GM18868 (cell line): ENCODE data around the gene DDX28.

ENCODE experiments used
- ATAC-seq: cut with Tn5 transposase; IDR thresholded peaks from one replicate; pipeline ENCODE4 v1.9.1; 2021; ENCODE audit warnings: mild to moderate bottlenecking, moderate library complexity; ENCODE audit not compliant: unreplicated experiment

DDX28 gene

DNA sequence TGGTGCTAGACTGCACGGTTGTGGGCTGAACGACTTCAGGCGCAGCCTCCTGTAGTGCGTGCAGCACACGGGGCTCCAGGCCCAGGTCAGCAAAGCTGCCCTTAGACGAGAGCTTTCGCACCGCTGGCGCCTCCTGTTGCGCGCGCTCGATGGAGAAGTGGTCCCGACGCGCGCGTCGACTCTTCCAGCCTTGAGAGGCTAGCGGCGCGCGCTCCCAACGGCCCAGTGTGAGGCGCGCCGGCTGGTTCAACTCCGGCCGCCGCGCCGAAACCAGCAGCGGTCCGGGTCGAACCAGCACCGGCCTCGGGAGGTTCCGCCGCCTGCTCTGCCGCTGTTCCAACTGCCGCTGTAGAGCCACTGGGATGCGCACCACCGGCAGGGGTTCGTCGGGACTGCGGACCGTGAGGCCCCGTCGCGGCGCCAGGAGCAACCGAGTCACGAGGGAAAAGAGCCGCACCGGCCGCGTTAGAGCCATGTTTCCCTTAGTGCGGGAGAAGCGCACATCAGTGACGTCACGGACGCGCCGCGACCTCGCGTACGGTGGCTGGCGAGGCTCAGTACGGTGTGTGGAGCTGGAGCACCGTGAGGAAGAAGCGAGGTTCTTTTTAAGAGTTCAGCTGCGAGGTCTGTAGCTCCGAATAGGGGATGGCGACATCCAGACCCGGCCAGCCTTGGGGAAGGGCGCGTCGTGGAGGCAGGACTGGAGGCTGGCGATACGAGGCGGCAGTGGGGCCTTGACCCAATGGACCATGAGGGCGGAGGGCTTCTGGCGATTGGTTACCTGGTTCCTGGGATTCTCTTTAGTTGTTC lies at the start of gene DDX28, which contains the start of gene DUS2:
DDX28 (minus strand) TSS at position 505 of the 810 bp plus-strand sequence; CDS start at position 475, 30 bp downstream.
DUS2 (plus strand) TSS at position 557 of the 810 bp plus-strand sequence. CDS start 14,740 bp downstream, outside the sequence.
- peak; percentile 67 for ATAC-seq

DNA sequence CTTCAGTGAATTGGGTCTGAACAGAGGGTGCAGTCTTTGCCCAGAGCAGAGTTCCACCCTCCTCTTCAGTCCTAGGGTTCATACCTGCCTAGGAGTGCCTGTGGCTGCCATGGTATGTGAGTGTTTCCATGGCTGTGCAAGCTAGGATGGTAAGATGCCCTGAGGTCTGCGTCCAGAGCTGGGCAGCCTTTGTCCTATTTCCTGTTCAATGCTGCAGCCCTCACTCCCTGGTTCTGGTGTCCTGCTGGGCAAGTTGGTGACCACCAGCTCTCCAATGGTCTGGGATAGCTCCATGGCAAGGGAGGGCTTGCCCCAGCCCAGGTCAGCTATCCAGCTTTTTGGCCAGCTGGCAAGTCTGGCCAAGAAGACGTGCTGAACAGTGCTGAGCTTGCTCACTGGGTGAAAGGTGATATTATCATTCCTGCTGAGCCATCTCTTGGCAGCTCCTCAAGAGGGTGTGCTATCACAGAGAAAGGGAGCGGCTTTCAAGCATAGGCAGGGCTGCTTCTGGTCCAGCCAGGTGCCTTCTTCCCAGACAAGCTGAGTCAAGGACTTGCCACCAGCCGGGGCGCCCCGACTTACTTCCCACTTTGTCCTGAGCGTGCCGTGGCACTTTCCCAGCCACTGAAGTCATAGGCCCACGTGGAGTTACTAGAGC lies 49.1 kb upstream of the DDX28 start:
- ATAC-seq = no peak

DNA sequence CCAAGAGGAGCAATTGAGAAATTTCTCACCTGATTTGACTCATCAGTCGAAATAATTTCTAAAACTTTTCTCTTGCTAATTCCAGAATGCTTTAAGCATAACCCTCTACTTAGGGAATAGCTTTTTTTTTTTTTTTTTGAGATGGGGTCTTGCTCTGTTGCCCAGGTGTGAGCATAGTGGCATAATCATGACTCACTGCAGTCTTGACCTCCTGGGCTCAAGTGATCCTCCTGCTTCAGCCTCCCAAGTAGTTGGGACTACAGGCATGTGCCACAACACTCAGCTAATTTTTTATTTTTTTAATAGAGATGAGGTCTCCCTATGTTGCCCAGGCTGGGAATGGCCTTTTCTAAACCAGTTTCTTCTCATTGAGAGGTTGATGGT lies 48.5 kb upstream of the DDX28 start:
- no peak for ATAC-seq

DNA sequence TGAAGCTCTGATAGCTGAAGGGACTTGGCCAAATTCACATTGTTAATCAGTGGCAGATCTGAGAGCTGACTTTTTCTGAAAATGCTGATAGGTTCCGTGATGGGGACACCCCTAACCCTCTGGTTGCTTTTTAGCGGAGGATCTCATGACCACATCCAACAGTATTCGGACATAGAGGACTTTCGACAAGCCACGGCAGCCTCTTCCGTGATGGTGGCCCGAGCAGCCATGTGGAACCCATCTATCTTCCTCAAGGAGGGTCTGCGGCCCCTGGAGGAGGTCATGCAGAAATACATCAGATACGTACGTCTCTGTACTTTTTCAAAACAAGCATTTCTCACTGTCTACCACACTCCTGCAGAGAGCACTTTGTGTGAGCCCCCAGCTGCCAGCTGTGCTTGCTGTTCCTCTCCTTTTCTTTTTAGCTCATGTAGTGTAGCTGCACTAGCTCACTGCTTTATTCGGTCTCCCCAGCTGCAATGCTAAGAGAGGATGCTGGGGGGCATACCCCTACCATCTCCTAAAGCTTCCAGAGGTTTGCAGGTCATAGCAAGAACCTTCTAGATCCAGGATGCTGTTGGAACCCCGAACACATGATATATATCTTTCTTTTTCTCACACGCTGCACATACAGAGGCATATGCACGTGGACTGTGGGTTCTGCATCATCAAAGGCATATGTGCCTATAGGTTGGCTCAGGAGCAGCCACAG lies 47.9 kb upstream of the DDX28 start:
- no peak for ATAC-seq

DNA sequence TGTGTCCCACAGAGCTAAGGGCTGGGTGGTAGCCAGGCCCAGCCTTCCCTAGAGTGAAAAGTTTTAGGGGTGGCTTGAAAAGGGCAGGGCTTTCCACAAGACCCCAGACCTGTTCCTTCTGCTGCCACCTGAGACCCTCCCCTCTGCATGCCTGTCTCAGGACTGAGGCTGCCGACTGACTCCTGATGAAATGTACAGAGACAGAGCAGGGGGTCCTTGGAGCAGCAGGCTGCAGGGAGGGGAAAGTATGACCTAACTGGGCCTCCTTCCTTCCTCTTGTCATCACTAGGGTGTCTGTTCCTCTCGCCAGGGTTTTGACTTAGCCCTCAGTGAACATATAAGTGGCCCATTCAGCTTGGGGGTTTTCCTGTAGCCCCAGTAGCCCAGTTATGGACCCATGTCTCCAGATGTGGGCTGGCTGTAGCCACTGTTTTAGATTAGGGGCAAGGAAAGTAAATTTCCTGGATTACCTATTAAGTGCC lies 47.3 kb upstream of the DDX28 start:
- no peak for ATAC-seq

DNA sequence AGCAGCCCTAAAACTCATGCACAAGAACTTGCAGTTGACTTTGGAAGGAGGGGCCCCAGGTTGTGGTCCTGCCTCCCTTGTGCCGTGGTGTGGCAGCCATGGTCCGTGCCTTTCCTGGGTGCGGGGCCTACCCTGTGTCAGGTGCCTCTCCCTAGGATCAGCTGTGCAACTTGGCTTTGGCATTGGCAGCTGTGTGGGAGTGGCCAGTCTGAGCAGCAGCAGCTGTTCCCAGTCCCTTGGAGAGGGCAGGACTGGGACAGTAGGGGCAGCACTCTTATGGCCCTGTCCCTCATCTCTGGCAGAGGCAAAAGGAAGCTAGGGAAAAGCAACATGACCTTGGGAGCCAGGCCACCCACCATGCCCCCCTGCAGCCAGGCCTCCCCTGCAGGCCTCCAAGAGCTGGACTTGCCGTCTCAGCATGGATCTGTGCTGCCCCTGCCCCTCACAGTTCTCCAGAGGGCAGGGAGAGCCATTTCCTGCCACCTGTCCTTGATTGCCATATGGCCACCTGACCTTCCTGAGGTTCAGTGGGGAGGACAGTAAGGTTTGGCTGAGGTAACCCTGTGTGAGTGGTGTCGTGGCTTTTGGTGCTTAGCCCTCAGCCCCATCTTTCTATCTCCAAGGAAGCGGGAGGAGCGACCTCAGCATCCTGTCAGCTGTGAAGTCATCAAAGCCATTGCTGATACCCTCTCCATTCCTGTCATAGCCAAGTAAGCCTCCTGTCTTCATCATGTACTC lies 46.6 kb upstream of the DDX28 start:
- ATAC-seq = no peak

GRCh38 chr16:68068926-68069325 lies 45.9 kb upstream of the DDX28 start:
- ATAC-seq = no peak

- ATAC-seq = no peak
These were observed 43.7 kb upstream of the DDX28 start for GRCh38 chr16:68066763-68067162.

GRCh38 chr16:68065716-68066305 lies 42.8 kb upstream of the DDX28 start:
- ATAC-seq = no peak

GRCh38 chr16:68064791-68065365 lies 41.8 kb upstream of the DDX28 start:
- ATAC-seq = no peak

DNA sequence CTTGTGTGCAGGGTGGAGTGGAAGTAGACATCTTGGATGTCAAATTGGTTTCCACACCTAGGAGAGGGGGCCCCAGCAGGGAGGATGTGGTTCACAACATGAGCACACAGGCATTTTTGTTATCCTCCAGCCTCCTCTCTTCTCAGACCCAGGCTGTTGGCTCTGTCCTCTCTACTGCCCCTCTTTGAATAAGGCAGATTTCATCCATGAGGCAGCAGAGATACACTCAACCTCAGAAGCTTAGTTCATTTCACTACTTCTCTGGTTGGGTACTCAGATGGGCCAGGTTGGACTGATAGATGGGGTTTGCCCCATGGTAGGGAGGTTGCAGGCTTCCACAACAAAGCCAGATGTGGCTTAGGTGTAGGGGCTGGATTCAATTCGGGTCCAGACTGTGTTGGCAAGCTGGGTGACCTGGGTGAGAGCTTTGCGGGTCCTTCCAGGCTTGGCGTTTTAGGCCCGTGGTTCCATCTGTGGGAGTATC lies 39.9 kb upstream of the DDX28 start:
- ATAC-seq = no peak

- no peak for ATAC-seq
These were observed 38.4 kb upstream of the DDX28 start for GRCh38 chr16:68061396-68061795.

DNA sequence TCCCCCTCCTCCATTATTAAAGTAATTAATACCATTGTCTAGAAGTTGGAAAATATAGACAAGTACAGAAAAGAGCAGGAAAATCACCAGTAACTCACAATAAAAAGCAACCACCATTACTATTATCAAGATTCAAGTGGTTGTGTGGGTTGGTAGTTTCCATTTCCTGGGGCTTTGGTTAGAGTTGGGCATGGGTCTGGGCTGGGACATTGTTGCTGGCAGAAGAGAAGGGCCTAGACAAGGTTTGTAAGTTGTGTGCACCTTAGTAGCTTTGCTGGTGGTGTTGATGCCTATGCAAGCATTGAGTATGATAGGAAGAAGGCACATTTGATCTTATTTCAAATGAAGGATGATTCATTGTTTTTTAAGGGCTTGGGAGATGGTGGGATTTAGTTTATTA lies 36.8 kb upstream of the DDX28 start:
- no peak for ATAC-seq

GRCh38 chr16:68055395-68055794 lies 32.4 kb upstream of the DDX28 start:
- no peak for ATAC-seq

DNA sequence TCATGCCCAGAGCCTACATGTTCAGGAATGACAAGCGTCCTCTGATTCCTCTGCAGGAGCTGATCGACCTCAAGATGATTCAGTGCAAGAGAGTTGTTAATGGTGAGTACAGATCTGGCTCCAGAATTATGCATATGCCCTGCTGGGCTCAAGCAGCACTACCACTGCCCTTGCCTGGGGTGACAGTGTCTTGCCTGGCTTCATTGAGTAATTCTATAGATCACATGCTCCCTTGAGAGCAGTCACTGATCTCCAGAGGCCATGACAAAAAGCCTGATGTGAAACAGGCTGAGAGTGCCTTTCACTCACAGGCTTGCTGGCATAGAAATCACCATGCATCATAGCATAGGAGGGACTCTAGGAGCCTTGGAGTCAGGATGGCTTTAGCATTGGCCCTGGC lies 26.4 kb upstream of the DDX28 start:
- ATAC-seq = no peak

DNA sequence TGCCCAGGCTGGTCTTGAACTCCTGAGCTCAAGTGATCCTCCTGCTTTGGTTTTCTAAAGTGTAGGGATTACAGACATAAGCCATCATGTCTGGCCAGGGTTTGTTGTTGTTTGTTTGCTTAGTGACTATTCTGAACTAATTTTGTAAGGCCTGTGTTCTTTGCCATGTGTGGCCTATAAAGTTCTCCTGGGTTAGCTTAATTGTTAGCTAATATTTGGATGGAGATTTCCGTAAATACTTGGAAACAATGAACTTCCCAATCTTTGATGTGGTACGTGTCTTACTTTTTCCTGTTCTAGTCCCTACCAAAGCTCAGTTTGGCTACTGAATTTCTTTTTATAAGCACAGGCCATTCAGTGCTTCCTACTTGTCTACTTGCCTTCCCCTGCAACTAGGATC lies 25.0 kb upstream of the DDX28 start:
- no peak for ATAC-seq

GRCh38 chr16:68046106-68046505 lies 23.1 kb upstream of the DDX28 start:
- no peak for ATAC-seq

GRCh38 chr16:68041783-68042182 lies 18.8 kb upstream of the DDX28 start:
- ATAC-seq = no peak

DNA sequence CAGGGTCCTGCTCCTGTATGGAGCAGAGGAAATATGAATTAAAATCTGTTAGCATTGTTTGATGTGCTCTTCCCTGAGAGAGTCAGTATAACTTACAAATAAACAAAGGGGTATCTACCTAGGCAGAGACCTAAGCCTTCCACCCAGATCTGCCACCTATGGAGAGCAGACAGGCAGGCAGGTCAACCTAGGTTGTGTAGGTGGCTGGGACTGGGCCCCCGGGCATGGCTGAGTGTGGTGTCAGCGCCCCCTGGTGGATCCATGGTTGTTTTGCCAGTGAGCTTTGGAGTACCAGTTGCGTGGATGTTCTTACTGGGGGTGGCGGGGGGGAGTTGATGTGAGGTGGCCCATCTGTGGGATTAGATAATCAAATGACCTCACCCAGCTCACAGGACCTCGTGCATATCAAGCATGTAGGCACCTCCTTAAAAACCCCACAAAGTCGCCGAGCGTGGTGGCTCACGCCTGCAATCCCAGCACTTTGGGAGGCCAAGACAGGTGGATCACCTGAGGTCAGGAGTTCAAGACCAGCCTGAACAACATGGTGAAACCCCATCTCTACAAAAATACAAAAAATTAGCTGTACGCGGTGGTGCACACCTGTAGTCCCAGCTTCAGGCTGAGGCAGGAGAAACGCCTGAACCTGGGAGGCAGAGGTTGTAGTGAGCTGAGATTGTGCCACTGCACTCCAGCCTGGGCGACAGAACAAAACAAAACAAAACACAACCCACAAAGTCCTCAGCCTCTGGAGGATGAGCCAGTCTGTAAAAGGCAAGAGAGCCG lies 17.7 kb upstream of the DDX28 start:
- peak; percentile 60 for ATAC-seq
